CD4-positive, alpha-beta T cell treated with Interleukin-12 subunit alpha and Interleukin-12 subunit beta, for 1 hour (primary cell): Measurements from ENCODE around the gene TREML4.

Experiments used
- DNase-seq: peaks from one replicate; pipeline ENCODE4 v3.0.0-alpha.2; 2020

Gene TREML4

DNA sequence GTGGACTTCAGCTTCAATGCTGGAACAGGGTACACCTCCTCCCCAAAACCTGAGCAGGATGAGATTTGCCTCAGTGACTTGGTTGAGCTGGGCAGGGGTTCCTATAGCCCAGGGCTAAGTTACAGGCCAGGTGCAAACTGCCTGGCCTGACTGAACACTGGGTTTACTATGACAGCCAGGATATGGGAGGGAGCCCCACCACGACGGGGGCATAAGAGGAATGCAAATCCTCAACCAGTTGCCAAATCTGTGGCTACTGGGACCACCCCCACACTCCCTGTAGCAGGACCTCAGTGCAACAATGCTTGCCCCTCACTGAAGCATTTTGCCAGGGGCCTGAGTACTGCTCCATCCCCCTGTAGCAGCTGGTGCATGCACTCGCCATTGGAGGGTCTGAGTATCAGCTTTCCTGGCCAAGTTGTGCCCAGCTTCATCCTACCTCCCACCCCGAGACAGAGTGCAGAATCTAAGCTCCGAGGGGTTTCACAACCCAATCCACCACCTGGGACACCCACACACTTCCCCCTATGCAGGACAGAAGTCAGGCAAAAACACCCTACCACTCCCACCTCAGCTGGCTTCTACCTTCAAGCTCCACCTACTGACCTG is 27.6 kb downstream of the TREML4 start:
- DNase-seq = no peak

DNA sequence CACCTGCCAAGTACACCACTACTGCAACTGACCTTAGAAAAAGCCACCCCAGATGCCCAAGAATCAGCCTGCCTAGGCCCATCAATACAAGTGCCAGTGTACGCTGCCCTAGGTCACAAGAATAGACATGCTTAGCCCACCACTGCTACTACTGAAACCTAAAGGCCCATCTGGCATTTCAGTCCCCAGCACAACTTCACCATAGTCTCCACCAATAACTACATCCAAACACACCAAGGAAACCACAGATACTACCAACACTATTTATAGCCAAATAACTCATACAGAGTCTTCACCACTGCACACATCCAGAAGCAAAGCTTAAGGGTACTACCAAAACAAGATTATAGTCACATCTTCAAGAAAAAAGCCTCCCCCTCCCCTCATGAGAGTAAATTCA is 28.2 kb downstream of the TREML4 start:
- no peak for DNase-seq

DNA sequence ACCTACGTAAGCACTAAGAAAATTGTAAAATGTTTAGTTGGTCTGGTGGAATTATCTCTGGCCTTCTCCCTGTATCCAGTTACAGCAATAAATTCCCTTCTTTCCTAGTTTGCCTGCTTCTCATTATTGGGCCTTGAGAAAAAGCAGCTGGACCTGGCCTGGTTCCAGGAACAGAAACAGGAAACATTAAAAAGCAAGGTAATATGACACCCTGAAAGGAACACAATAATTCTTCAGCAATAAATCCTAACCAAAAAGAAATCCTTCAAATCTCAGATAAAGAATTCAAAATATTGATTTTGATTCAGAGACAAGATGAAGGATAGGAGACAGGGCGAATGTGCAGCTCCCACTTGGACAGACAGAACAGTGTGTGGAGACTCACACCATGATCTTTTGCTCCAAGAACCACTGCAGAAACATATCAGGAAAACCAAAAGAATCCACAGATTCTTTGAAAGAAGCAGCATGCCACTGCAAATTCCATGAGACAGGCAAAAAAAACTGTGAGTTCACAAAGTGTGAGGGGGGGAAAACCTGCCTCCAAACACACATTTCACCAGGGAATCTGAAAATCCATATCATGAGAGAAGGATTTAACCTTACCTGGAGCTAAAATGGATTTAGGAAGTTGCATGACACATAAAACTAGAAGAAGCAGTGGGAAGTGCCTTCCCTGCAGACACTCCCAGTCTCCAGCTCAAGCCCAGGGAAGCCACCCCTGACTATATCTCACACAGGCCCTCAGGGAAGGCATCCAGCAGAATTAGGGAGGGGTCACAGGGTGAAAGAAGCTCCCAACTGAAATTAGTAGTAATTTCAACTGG is 29.4 kb downstream of the TREML4 start:
- no peak for DNase-seq

DNA sequence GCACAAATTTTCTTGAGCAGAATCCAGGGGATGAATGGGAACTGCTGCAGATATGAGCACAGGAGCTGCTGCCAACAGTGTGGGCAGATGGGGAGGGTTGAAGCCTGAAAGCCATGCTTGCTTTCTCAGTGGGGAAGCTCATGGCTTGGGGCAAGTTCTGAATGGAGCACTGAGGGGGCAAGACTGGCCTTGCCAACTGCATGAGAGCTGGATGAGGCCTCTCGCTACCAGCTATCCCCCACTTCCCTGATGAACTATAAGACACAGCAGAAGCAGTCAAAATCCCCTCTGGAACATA is 30.0 kb downstream of the TREML4 start:
- DNase-seq = no peak

DNA sequence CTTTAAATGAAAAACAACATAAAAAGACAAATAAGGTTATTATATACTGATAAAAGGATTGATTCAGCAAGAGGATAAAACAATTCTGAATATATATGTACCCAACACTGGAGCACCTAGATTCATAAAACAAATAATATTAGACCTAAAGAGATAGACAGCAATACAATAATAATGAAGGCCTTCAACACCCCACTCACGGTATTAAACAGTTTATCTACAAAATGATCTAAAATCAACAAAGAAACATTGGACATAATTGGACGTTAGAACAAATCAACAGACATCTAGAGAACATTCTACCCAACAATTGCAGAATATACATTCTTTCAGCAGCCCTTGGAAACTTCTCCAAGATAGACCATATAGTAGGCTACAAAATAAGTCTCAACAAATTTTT is 34.3 kb downstream of the TREML4 start:
- no peak for DNase-seq

DNA sequence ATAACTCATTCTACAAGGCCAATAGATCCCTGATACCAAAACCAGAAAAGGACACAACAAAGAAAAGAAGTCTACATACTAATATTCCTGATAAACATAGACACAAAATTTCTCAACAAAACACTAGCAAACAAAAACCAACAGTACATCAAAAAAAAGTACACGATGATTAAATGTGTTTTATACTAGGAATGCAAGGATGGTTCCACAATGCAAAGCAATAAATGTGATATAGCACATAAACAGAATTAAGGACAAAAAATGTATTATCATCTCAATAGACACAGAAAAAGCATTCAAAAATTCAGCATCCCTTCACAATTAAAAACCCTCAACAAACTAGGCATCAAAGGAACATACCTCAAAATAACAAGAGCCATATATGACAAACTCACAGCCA is 35.1 kb downstream of the TREML4 start:
- no peak for DNase-seq

DNA sequence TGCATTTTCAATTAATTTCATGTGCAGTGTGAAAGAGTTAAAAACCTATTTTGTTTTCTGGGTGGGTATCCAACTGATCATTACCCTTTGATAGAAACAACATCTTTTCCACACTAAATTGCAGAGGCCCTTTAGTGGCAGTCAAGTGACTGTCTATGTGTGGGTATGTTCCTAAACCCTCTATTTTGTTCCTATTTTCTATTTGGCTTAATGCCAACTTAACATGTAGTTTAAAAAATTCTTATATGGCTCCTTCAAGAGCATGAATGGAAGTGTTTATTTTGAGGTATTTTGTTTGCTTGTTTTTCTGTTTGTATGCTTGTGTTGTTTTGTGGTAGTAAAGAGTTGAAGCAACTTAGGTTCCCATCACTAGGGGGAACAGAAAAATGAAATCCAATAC is 38.4 kb downstream of the TREML4 start:
- DNase-seq = no peak

DNA sequence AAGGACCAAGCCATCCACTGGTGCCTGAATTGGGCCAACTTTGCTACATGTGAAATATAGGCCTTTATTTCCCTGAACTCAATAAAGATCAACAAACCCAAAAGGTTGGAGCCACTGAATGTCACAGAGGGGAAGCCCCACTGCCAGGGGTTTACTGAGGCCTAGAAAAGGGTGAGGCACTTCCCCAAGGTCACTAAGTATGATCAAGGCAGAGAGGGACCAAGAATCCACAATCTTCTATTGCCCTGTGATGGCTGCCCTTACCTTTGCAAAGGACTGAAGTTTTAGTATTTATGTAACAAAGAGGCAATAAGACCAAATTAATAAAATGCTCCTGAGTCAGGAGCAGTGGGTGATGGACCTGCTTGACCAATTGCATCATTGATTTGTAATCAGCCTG is 40.3 kb downstream of the TREML4 start:
- DNase-seq = no peak

DNA sequence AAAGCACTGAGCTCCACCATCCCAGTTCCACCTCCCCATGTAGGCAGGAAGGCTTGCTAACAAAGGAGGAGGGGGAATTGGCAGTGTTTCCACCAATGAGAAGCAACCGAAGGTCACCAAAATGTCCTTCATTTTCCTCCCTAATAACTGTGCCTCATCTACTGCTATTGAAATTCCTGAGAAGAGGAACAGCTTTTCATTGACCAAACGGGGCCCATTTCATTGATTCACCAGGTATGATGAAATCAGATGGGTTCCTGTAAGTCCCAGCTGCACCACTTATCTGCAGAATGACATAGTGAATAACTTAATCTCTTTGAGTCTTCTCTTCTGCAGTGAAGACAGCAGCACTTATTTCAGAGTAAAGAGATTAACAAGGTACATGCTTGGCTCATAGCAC is 41.0 kb downstream of the TREML4 start:
- no peak for DNase-seq

DNA sequence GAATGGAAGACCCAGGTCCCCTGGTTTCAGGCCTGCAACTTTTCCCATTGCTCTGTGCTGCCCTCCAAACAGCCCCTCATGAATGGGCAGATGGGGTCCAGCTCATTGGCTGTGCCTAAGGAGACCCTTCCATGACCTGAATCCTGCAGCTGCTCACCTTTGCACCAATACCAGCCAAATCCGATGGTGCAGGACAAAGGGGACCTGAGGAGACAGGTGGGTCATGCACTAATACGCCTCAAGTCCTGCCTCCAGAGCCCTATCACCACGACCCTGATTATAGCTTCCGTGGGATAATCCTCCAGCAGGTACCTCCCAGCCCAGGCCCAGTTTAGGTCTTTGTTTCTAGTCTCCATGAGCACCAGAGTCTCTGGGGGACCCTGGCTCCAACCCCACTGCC is 41.6 kb downstream of the TREML4 start:
- no peak for DNase-seq

DNA sequence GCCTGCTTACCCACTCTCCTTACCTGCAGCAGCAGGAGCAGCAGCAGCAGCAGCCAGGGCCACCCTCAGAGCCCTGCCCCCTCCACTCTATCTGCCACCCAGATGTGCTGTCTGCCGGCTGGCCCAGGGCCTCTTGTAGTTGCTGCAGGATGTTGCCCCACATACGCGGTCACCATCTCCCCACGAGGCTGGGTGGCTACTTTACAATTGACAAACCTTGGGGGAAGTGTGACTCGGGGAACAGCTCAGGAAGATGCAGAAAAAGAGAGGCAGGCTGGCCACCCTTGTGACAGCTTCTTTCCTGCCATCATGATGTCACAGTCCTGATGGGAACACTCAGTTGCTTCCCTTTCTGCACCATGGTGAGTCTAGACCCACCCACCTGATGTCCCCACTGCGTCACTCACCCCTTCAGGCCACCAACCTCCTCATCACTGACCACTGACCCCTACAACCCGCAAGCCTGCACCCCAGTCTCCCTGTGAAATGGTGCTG is 43.8 kb downstream of the TREML4 start:
- peak; percentile 14 for DNase-seq

DNA sequence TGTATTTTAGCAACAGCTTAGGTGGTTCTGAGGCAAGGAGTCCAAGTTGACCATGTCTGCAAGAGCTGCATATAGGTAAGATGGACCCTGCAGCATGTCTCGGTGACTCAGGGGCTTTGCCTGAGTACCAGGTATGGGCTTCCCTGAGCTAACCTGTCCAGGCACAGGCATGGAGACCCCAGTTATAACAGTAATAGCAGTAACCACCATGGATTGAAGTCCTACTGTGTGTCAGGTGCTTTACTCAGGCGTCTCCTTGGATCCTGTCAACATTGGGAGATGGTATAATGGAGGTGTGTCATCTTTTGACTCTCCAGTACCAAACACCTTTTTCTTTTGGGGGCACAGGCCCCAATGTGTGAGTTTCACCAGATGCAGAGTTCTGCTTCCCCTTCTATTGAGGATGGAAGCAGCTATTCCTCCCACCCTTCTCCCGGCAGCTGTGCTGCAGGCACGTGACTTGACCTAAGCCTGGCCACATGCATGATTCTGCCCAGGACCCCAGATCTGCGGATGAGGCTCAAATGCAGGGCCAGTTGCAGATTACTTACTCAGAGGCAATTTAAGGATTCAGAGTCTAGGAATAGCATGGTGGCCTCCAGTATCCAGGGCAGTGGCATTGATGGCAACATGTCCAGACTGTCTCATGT is 44.6 kb downstream of the TREML4 start:
- DNase-seq = no peak

DNA sequence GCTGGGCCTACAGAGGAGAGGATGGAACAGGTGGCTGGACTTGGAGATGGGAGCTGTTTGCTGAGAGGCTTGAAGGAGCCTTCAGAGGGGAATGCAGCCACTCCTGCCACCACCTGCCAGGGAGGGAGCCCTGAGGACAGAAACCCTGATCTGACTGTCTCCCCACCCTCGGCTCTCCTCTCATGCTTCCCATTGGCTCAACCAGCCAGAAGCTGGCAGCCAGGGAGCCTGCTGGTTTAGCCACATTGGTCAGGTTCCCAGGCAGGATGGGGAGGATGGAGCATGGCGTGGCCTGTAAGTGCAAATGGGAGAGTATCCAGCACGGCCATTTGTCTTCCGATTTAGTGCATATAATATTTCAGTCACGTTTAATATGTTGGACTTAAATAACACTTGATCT is 45.6 kb downstream of the TREML4 start:
- DNase-seq = no peak

DNA sequence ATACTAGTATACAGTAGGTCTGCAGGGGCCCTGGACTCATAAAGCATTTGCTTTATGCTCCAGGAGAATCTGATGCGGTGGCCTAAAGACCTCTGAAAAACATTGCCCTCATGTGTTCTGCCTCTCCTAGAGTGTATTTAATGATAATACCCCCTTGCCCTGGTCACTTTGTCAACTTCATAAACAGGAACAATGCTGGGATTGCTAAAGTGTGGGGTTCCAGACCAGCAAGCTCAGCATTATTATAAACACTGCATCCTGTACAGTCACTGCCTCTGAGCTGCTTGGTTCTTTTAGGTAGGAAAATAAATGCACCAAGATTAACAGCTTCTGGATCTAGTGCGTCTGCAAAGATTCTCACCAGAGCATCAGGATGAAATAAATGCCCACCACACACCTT is 46.1 kb downstream of the TREML4 start:
- no peak for DNase-seq

DNA sequence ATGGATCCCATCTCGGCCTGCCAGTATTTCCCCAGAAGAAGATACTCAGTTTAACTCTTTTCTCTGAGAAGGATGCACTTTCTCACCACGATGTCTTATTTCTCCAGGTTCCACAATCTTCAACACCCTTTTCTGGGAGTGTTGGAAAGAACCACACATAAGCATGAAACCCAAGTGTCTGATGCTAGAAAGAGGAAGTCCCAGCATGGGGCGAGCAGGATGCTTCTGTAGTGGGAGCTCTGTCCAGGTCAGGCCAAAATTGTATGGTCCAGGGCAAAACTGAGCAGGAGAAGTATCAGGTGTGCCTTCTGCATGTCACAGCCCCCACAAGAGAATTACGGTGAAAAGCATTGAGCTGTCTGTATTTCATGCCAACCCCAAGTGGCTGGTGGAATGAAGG is 47.3 kb downstream of the TREML4 start:
- no peak for DNase-seq

DNA sequence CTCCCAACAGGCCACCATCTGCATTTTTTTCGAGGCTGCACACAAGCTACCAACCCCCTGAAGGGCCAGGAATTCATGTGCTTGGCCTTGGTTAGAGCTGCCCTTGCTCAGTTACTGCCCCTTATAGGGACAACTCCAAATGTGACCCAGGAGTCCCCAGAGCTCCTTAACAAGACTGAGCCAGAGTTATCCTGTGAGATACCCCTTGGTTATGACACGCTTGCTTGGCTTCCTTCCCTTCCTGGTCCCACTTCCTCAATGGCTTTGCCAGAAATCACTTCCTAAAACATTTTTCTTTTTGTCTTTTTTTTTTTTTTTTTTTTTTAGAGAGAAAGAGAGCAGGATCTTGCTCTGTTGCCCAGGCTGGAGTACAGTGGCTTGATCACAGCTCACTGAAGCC is 49.5 kb downstream of the TREML4 start:
- no peak for DNase-seq

DNA sequence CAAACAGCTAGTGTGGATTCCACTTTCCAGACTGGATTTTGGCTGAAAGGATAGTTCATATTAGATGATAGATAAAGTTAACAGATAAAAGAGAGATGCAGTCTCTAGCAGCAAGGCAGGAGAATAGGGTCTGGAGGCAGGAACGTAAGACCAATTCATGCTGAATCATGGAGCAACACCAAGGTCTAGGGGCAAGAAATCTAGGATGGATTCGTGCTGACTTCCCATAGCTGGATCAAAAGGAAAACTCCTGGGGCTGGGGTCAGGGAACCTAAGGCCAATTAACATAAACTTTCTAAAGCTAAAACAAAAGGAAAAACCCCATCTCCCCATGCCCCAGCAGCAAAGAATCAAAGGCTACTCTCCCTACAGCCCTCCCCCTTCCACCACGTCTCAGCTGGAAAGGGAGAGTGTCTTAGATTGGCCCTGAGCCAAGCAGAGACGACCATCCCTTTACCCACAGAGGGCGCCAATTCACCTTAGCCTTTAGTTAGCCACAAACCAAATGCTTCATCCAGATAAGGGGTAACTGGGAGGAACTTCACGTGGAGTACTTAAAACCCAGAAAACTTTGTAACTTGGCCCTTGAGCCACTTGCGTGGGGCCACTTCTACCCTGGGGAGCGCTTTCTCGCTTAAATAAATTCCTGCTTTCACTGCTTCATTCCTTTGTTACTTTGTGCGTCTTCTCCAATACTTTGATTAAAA is 50.7 kb downstream of the TREML4 start:
- peak; percentile 74 for DNase-seq

DNA sequence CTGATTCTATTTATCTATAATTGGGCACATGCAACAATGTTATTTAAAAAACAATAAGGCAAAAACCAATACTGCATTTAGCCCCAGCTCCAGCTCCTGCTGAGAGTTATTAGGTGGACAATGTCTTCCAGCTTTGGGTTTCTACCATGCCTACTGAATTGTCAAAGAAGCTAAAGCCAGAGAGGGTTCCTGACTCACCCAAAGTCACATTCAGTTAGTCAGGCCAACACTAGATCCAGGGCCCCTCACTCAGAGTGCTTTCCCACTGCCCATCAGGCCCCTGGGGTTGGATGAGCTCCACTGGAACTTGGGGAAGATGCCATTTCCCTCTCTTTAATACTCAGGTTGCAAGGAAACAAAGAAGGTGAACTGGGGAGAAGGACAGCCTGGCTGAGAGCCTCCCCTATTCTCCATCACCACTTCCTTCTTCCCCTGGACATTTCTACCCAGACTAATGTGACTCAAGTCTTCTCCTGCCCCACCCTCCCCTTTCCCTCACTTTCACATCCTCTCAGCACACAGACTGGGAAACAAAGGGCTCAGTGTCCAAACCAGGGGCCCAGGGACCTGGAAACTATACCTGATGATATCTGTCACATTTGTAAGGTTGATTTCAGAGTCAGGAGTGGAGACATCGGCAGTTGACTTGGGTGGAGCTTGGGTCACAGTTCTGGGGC is 52.4 kb downstream of the TREML4 start:
- DNase-seq = no peak

DNA sequence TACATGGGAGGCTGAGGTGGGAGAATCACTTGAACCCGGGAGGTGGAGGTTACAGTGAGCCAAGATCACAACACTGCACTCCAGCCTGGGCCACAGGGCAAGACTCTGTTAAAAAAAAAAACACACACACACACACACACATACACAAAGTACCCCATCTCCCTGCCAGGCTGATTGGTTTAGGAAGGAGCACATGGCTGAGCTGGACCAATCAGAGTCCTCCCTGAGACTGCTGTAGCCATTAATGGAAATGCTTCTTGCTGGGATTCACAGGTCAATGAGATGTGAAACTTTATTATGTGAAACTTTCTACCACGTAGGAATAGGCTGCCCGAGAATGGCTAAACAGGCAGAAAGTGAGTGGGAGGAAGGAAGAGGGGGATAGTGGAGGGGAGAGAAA is 55.5 kb downstream of the TREML4 start:
- DNase-seq = no peak

DNA sequence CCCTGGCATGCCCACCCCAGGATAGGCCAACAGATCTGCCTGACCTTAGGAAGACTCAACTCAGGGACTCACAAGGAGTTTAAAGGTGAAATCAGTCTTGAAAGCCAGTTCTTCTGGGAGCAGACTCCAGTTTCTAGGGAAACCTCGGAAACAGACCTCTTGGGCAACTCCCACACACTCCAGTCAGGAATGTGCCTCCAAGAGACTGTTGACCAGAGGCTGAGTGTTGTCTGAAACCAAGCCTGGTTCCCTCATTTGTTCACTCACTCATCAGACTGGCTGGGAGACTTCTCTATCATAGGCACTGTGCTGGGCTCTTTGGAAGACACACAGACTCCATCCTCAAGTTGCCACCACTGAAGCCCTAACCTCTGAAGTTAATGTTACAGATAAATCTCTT is 56.6 kb downstream of the TREML4 start:
- no peak for DNase-seq

DNA sequence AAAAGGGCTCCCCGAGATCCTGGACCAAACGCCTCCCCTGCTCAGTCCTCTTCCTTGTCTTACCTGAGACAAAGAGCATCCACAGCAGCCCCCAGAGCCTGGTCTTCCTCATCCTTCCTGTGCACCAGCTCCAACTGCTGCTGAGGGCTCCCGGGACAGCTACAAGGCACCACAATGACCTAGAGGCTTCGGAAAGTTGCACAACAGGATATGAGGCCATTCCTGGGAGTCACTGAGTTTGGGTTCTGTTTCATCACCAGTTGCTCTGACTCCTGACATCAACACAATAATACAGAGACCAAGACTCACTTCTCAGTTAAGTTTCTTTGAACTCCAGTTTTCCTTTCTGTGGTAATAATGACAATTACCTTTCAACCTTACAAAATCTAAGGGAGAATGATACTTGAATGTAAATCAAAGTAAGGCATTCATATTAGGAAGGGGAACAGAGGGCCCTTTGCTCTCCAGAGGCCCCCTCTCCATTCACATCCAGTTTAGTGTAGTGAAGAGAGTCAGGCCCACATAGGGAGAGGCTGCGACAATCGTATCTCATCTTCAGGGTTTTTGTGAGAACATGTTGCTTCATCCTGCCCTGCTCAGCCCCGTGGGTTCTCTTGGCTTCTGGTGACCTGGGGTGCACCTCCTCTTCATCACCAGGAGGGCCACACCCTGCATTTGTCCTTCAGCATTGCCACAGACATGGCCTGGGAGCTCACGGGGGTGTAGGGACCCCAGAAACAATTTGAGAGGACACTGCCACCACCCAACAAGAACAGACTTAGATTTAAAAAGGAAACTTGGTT is 58.6 kb downstream of the TREML4 start, which contains the start of gene TREM1:
TSS of gene TREM1 (minus strand) at position 139 of the 803 bp plus-strand sequence. CDS start at position 112, 27 bp downstream.
- DNase-seq = peak; percentile 25
